GM20431 (cell line): ENCODE results near the gene PRRT1B.

Experiments used
- in situ Hi-C: fragments of 300-500 bp; cut with MseI, MboI; formaldehyde crosslinking; loops from one replicate; pipeline ENCODE4 v1.15.0; 2020; ENCODE audit warnings: low sequenced_read_pairs; ENCODE audit not compliant: unreplicated experiment

The PRRT1B gene

GRCh38 chr9:131591845-131592208 is 46.5 kb downstream of the PRRT1B start:
- in situ Hi-C loops: loop anchor here (10.0 kb wide), 1 partner anchor 153 kb away; the partner anchor contains the start of gene RAPGEF1

GRCh38 chr9:131593091-131593820 is 47.9 kb downstream of the PRRT1B start:
- in situ Hi-C loops: loop anchor here (10.0 kb wide), 1 partner anchor 152 kb away; the partner anchor contains the start of gene RAPGEF1

GRCh38 chr9:131593936-131594665 is 48.8 kb downstream of the PRRT1B start:
- in situ Hi-C loops: loop anchor here (10.0 kb wide), 1 partner anchor 151 kb away; the partner anchor contains the start of gene RAPGEF1

GRCh38 chr9:131594906-131595665 is 49.8 kb downstream of the PRRT1B start:
- in situ Hi-C loops: loop anchor here (10.0 kb wide), 1 partner anchor 150 kb away; the partner anchor contains the start of gene RAPGEF1

- in situ Hi-C loops: loop anchor here (10.0 kb wide), 1 partner anchor 149 kb away; the partner anchor contains the start of gene RAPGEF1
Measured at GRCh38 chr9:131595696-131596429, 50.5 kb downstream of the PRRT1B start.

- in situ Hi-C loops: loop anchor here (10.0 kb wide), 1 partner anchor 148 kb away; the partner anchor contains the start of gene RAPGEF1
Measured at GRCh38 chr9:131596430-131596743, 51.1 kb downstream of the PRRT1B start.

- in situ Hi-C loops: loop anchor here (10.0 kb wide), 1 partner anchor 148 kb away; the partner anchor contains the start of gene RAPGEF1
Measured at GRCh38 chr9:131597246-131597645, 51.9 kb downstream of the PRRT1B start.

- in situ Hi-C loops: loop anchor here (10.0 kb wide), 1 partner anchor 147 kb away; the partner anchor contains the start of gene RAPGEF1
Measured at GRCh38 chr9:131598121-131598520, 52.8 kb downstream of the PRRT1B start.

- in situ Hi-C loops: no loop called here
Measured at GRCh38 chr9:131601683-131602181, 56.4 kb downstream of the PRRT1B start.

- in situ Hi-C loops: no loop called here
Measured at GRCh38 chr9:131603199-131603598, 57.9 kb downstream of the PRRT1B start.

- in situ Hi-C loops: no loop called here
Measured at GRCh38 chr9:131603711-131604439, 58.6 kb downstream of the PRRT1B start.

GRCh38 chr9:131605770-131606590 is 60.7 kb downstream of the PRRT1B start:
- in situ Hi-C loops: no loop called here

GRCh38 chr9:131606896-131607567 is 61.7 kb downstream of the PRRT1B start:
- in situ Hi-C loops: no loop called here

- in situ Hi-C loops: no loop called here
Measured at GRCh38 chr9:131607591-131607990, 62.3 kb downstream of the PRRT1B start.

GRCh38 chr9:131608493-131609037 is 63.2 kb downstream of the PRRT1B start:
- in situ Hi-C loops: no loop called here
